ENCODE results near the gene OR9A2. TPM values are rescaled to one million over a fixed set of nuclear protein-coding genes. Genes with fewer than 3 reads are reported as not detected.

Gene OR9A2, protein sequence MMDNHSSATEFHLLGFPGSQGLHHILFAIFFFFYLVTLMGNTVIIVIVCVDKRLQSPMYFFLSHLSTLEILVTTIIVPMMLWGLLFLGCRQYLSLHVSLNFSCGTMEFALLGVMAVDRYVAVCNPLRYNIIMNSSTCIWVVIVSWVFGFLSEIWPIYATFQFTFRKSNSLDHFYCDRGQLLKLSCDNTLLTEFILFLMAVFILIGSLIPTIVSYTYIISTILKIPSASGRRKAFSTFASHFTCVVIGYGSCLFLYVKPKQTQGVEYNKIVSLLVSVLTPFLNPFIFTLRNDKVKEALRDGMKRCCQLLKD
- total RNA-seq, result not detected
- long read RNA-seq, result 0 reads

DNA sequence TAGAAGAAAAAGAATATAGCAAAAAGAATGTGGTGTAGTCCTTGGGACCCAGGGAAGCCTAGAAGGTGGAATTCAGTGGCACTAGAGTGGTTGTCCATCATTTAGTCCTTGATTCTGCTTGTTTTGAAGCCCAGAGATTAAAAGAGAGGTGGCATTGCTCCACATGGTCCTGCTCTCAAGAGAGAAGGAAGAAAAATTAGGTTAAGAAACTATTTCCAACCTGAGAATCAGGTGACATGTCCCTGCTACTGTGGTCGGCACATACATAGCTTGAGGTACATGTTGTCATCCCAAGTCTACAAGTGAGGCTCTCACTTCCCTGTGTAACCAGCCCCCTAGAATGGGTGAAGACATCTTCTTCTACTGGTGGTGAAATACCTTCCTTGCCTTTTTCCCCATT, at the start of gene OR9A2:
Gene OR9A2 (minus strand): TSS at position 101 of the 400 bp plus-strand sequence. CDS start 0 bp downstream, at position 101.
- DNase-seq (no peak), ATAC-seq (no peak)
- Histone ChIP-seq H3K36me3 (no peaks in the 10 kb centered on the region), H3K27ac (no peak within 1 kb of the TSS), H3K9me3 (no peaks in the 10 kb centered on the region), H3K4me3 (no peak within 1 kb of the TSS), H3K4me1 (no peaks in the 10 kb centered on the region), H3K27me3 (no peaks in the 10 kb centered on the region)
- intact Hi-C loops (cut with DNase I), result no loop called here
- TF ChIP-seq, protein P1, sequence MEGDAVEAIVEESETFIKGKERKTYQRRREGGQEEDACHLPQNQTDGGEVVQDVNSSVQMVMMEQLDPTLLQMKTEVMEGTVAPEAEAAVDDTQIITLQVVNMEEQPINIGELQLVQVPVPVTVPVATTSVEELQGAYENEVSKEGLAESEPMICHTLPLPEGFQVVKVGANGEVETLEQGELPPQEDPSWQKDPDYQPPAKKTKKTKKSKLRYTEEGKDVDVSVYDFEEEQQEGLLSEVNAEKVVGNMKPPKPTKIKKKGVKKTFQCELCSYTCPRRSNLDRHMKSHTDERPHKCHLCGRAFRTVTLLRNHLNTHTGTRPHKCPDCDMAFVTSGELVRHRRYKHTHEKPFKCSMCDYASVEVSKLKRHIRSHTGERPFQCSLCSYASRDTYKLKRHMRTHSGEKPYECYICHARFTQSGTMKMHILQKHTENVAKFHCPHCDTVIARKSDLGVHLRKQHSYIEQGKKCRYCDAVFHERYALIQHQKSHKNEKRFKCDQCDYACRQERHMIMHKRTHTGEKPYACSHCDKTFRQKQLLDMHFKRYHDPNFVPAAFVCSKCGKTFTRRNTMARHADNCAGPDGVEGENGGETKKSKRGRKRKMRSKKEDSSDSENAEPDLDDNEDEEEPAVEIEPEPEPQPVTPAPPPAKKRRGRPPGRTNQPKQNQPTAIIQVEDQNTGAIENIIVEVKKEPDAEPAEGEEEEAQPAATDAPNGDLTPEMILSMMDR (IDR thresholded peaks at IDR 0.05), result no peak

DNA sequence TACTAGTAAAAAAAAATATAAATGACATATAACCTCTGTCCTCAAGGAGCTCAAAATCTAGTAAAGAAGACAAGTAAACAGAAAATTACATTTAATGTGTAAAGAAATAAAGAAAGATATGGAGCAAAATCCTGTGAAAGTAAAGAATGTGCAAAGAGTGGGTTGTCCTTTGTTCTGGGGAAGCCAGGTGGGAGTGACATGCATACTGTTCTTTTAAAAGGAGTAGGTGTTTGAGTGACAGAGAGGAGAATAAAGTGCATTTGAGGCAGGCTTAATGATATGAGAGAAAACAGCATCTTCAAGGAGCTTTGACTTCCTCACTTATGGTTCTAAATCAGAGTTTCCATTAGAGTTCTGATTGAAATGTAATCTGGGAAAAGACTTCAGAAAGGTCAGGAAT, 47.2 kb upstream of the OR9A2 start:
- Histone ChIP-seq H3K4me1 (no peaks in the 10 kb centered on the region), H3K9me3 (no peaks in the 10 kb centered on the region), H3K27ac (no peak overlapping the region), H3K4me3 (no peak overlapping the region), H3K36me3 (no peaks in the 10 kb centered on the region), H3K27me3 (no peaks in the 10 kb centered on the region)
- intact Hi-C loops (cut with DNase I), result no loop called here
- DNase-seq, result no peak
- no peak for ATAC-seq
- TF ChIP-seq, protein P1 (IDR thresholded peaks at IDR 0.05), result no peak

DNA sequence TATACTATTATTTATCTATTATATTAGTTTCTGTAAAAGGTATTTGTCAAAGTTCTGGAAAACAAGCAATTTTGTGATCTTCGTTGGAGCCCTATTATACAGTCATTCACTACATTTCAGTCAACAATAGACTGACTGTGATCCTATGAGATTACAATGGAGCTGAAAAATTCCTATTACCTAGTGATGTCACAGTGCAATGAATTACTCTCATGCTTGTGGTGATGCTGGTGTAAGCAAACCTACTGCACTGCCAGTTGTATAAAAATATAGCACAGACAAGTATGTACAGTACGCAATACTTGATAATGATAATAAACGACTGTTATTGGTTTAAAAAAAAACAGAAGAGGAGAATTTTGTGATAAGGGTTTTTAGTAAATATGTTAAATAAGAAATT, 46.6 kb upstream of the OR9A2 start:
- H3K4me3 ChIP-seq, result no peak overlapping the region
- H3K4me1 ChIP-seq, result no peaks in the 10 kb centered on the region
- DNase-seq (no peak), ATAC-seq (no peak)
- H3K27ac ChIP-seq, result no peak overlapping the region
- H3K27me3 ChIP-seq, result no peaks in the 10 kb centered on the region
- TF ChIP-seq, protein P1 (IDR thresholded peaks at IDR 0.05), result no peak
- H3K9me3 ChIP-seq, result no peaks in the 10 kb centered on the region
- H3K36me3 ChIP-seq, result no peaks in the 10 kb centered on the region
- intact Hi-C loops (cut with DNase I), result no loop called here

DNA sequence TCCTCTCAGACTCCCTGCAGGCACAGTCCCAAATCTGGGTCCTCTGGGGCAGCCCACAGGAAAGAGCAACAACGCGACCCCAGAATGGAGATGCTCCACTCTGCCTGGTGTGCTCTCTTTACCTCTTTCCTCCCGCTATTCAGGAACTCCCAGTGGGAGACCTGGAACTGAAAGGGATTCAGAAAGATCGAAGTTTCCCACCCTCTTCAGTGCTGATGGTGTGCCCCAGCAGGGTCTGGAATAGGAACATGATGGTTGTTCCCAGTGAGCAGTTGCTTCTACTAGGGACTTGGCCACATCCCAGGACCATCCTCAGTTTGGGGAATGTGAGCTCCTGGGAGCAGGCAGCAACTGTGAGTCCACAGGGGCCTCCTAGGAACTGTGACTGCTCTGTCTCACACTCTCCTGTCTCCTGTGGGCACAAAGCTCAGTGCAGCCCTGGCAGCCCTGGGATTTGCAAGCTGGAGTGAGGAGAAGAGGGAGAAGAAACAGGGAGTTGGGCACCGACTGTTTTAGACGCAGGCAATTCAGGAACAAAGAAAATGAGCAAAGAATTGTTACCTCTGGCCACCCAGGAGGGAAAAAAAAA, 43.1 kb upstream of the OR9A2 start:
- DNase-seq (no peak), ATAC-seq (no peak)
- intact Hi-C loops (cut with DNase I), result no loop called here

DNA sequence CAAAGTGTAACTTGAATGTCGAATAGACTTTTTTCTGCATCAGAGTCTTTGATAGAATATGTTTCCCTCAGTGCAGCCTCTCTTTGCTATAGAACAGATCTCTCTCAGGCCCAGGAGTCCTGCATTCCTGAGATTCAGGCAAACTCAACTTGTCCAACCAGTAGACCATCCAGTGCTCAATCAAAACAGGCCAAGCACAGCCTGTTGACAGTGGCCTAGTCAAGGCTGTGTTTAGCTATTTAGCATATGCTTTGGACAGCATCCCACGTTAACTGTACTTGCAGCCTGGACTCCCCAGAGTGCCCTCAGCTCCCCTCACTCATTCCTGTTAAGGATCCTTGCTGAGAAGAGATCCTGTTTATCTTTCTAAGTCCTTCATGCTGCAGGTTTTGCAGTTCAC, 41.5 kb upstream of the OR9A2 start:
- H3K36me3 ChIP-seq, result no peaks in the 10 kb centered on the region
- no peak overlapping the region for H3K27ac ChIP-seq
- DNase-seq, result no peak
- H3K9me3 ChIP-seq, result no peaks in the 10 kb centered on the region
- no peaks in the 10 kb centered on the region for H3K4me1 ChIP-seq
- ATAC-seq, result no peak
- H3K4me3 ChIP-seq, result no peak overlapping the region
- no peaks in the 10 kb centered on the region for H3K27me3 ChIP-seq
- intact Hi-C loops (cut with DNase I), result no loop called here
- TF ChIP-seq, protein P1 (IDR thresholded peaks at IDR 0.05), result no peak

More for the DNA sequence above, 43.1 kb upstream of the OR9A2 start:
- TF ChIP-seq, protein P1 (IDR thresholded peaks at IDR 0.05), result no peak
- H3K9me3 ChIP-seq, result no peaks in the 10 kb centered on the region
- no peaks in the 10 kb centered on the region for H3K27me3 ChIP-seq
- H3K27ac ChIP-seq, result no peak overlapping the region
- no peak overlapping the region for H3K4me3 ChIP-seq
- no peaks in the 10 kb centered on the region for H3K36me3 ChIP-seq
- H3K4me1 ChIP-seq, result no peaks in the 10 kb centered on the region
